Testis (tissue), 2 donors: ENCODE data around the gene ADAR.

ENCODE experiments used
- CTCF ChIP-seq, 3 experiments: fragments of 450-650 bp in 2 of 3; fragments of 200-600 bp in 1 of 3; sonication (generic) in 1 of 3; IDR thresholded peaks; one replicate each; pipeline ENCODE4 v1.5.1; 2016 to 2019; ENCODE audit warnings: antibody characterized with exemption in 3 of 3, mild to moderate bottlenecking in 2 of 3, moderate library complexity in 1 of 3
- POLR2A ChIP-seq: fragments of 450-650 bp; IDR thresholded peaks from one replicate; pipeline ENCODE4 v1.6.1; 2017; ENCODE audit warnings: antibody characterized with exemption, mild to moderate bottlenecking, moderate library complexity

DNA sequence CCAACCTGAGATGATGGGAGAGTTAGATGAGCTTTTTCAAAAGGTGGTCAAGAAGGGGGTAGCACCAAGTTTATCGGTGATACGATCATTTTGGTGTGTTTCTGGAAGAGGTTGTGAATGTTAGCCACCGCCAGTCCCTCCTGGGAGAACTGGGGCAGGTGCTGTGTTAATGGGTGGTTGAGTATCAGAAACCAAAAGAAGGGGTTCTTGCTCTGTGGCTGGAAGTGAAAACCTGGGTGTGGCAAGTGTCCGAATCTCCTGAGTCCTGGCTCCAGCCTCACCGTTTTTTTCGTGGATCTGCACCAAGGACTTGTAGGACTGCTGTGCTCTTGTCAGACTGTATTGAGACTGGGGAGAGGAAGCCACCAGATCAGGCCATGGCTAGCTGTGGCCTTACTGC is 57.3 kb downstream of the ADAR start:
- TF ChIP-seq POLR2A: no peak
- no peak for TF ChIP-seq CTCF (IDR thresholded peaks at IDR 0.05)
